IMR-90 (cell line): ENCODE results near the gene HOOK1. TPM values are rescaled to one million over a fixed set of nuclear protein-coding genes. Genes with fewer than 3 reads are reported as not detected.

Source experiments
- ATAC-seq: fragments of 200-7000 bp; cut with Tn5 transposase; 2 replicates; pipeline ENCODE4 v1.9.1; 2020; ENCODE audit warnings: low read depth, mild to moderate bottlenecking, moderate library complexity
- BruUV-seq: library from RNA; stranded (reverse); fragments of 400-500 nt; replicated peaks from 2 replicates; lab custom pipeline; 2021; lab: Mats Ljungman, UMichigan
- CTCF ChIA-PET: fragments of 300-600 bp; formaldehyde crosslinking; extraction: SDS; loops from one replicate; lab custom pipeline; 2021; ENCODE audit warnings: antibody characterized with exemption; lab: Yijun Ruan, JAX
- POLR2A ChIA-PET: fragments of 300-600 bp; sonication (Branson Sonifier 250); formaldehyde crosslinking; loops from one replicate; lab custom pipeline; 2022; ENCODE audit warnings: antibody characterized with exemption; ENCODE audit not compliant: unreplicated experiment; lab: Charles Lee
- DNase-seq: peaks from one replicate; pipeline ENCODE4 v3.0.0; 2013
- H2AFZ ChIP-seq: replicated peaks from 2 replicates; pipeline ENCODE3; 2013; ENCODE audit warnings: low read length, mild to moderate bottlenecking; ENCODE audit not compliant: poor library complexity
- H2AK5ac ChIP-seq: 2 replicates; pipeline ENCODE4 v1.6.1; 2013; ENCODE audit warnings: low read depth, low read length, inconsistent platforms
- H2AK9ac ChIP-seq: replicated peaks from 2 replicates; pipeline ENCODE3; 2013; ENCODE audit warnings: mild to moderate bottlenecking, low read depth, low read length, moderate library complexity; ENCODE audit not compliant: poor library complexity
- H2BK120ac ChIP-seq: 2 replicates; pipeline ENCODE4 v1.6.1; 2013; ENCODE audit warnings: low read depth, low read length, inconsistent platforms
- H2BK15ac ChIP-seq: 3 replicates; pipeline ENCODE4 v1.6.1; 2013; ENCODE audit warnings: low read depth, low read length, inconsistent platforms
- H2BK20ac ChIP-seq: 2 replicates; pipeline ENCODE4 v1.6.1; 2013; ENCODE audit warnings: low read depth, mild to moderate bottlenecking, inconsistent platforms, low read length, moderate library complexity
- H2BK5ac ChIP-seq: 2 replicates; pipeline ENCODE4 v1.6.1; 2013; ENCODE audit warnings: mild to moderate bottlenecking, low read depth, low read length, inconsistent platforms; ENCODE audit not compliant: poor library complexity, severe bottlenecking
- H3K14ac ChIP-seq: replicated peaks from 2 replicates; pipeline ENCODE4 v1.6.1; 2013; ENCODE audit warnings: low read depth, low read length, inconsistent platforms
- H3K18ac ChIP-seq: 2 replicates; pipeline ENCODE4 v1.6.1; 2013; ENCODE audit warnings: low read depth, low read length, control low read depth
- H3K23ac ChIP-seq: 2 replicates; pipeline ENCODE4 v1.6.1; 2013; ENCODE audit warnings: low read depth, low read length, inconsistent platforms
- H3K27ac ChIP-seq: 2 replicates; pipeline ENCODE4 v1.5.1; 2013; ENCODE audit warnings: mild to moderate bottlenecking, control low read depth, low read length; ENCODE audit not compliant: insufficient read depth
- H3K27me3 ChIP-seq: 2 replicates; pipeline ENCODE4 v1.6.1; 2013; ENCODE audit warnings: low read length; ENCODE audit not compliant: control insufficient read depth, insufficient read depth
- H3K36me3 ChIP-seq: 2 replicates; pipeline ENCODE4 v1.6.1; 2013; ENCODE audit warnings: low read length, mixed read lengths; ENCODE audit not compliant: control insufficient read depth, insufficient read depth
- H3K4ac ChIP-seq: 2 replicates; pipeline ENCODE4 v1.6.1; 2013; ENCODE audit warnings: low read depth, low read length, inconsistent platforms
- H3K4me1 ChIP-seq: 2 replicates; pipeline ENCODE4 v1.6.1; 2013; ENCODE audit warnings: low read length, mixed read lengths; ENCODE audit not compliant: control insufficient read depth, insufficient read depth
- H3K4me2 ChIP-seq: 2 replicates; pipeline ENCODE4 v1.6.1; 2013; ENCODE audit warnings: low read depth, mild to moderate bottlenecking, control low read depth, low read length, moderate library complexity
- H3K4me3 ChIP-seq: 2 replicates; pipeline ENCODE4 v1.5.1; 2013; ENCODE audit warnings: low read depth, mild to moderate bottlenecking, control low read depth, low read length, moderate library complexity; ENCODE audit not compliant: insufficient read depth
- H3K56ac ChIP-seq: 2 replicates; pipeline ENCODE4 v1.6.1; 2013; ENCODE audit warnings: low read length, inconsistent platforms; ENCODE audit not compliant: insufficient read depth; ENCODE audit errors: extremely low read depth
- H3K79me1 ChIP-seq, 2 experiments: 2 replicates each; pipeline ENCODE4 v1.6.1; 2013; ENCODE audit warnings: low read length in 2 of 2, inconsistent platforms in 1 of 2, low read depth in 1 of 2
- H3K9ac ChIP-seq: 2 replicates; pipeline ENCODE4 v1.6.1; 2013; ENCODE audit warnings: low read depth, low read length, control low read depth
- H3K9me1 ChIP-seq: 2 replicates; pipeline ENCODE4 v1.6.1; 2013; ENCODE audit warnings: low read length, inconsistent platforms; ENCODE audit not compliant: insufficient read depth
- H3K9me3 ChIP-seq: 2 replicates; pipeline ENCODE4 v1.6.1; 2013; ENCODE audit warnings: low read length; ENCODE audit not compliant: control insufficient read depth, insufficient read depth
- H4K20me1 ChIP-seq: 2 replicates; pipeline ENCODE4 v1.6.1; 2013; ENCODE audit warnings: low read length, inconsistent platforms; ENCODE audit not compliant: insufficient read depth
- H4K5ac ChIP-seq: 2 replicates; pipeline ENCODE4 v1.6.1; 2013; ENCODE audit warnings: mild to moderate bottlenecking, low read depth, low read length, control low read depth
- H4K8ac ChIP-seq, 2 experiments: 2 replicates each; pipeline ENCODE4 v1.6.1; 2013; ENCODE audit warnings: low read depth in 2 of 2, low read length in 2 of 2, control low read depth in 1 of 2, inconsistent platforms in 1 of 2
- H4K91ac ChIP-seq: 2 replicates; pipeline ENCODE4 v1.6.1; 2013; ENCODE audit warnings: low read depth, low read length, inconsistent platforms; ENCODE audit not compliant: insufficient read depth
- BHLHE40 ChIP-seq: fragments of 150-350 bp; IDR thresholded peaks from 2 replicates; pipeline ENCODE4 v1.6.1; 2016; ENCODE audit warnings: mild to moderate bottlenecking, low read depth, low read length
- CEBPB ChIP-seq: IDR thresholded peaks from 2 replicates; pipeline ENCODE4 v1.6.1; 2012; ENCODE audit warnings: low read depth, low read length, improper control_type of control experiment
- CTCF ChIP-seq: conservative IDR thresholded peaks from 2 replicates; pipeline ENCODE4 v1.5.1; 2012; ENCODE audit warnings: mild to moderate bottlenecking, low read depth, low read length, improper control_type of control experiment
- ELK1 ChIP-seq: fragments of 150-350 bp; IDR thresholded peaks from 2 replicates; pipeline ENCODE4 v1.6.1; 2016; ENCODE audit warnings: low read depth, mild to moderate bottlenecking, low read length, moderate library complexity, borderline replicate concordance
- FOS ChIP-seq: fragments of 150-350 bp; IDR thresholded peaks from 2 replicates; pipeline ENCODE4 v1.6.1; 2016; ENCODE audit warnings: low read depth, low read length
- MAFK ChIP-seq: IDR thresholded peaks from 2 replicates; pipeline ENCODE4 v1.6.1; 2012; ENCODE audit warnings: low read depth, low read length, improper control_type of control experiment
- MXI1 ChIP-seq: IDR thresholded peaks from 2 replicates; pipeline ENCODE4 v1.6.1; 2012; ENCODE audit warnings: low read depth, mild to moderate bottlenecking, low read length, moderate library complexity, borderline replicate concordance
- POLR2A ChIP-seq: IDR thresholded peaks from 2 replicates; pipeline ENCODE4 v1.6.1; 2012; ENCODE audit warnings: mild to moderate bottlenecking, low read depth, low read length
- SMC3 ChIP-seq: fragments of 150-350 bp; IDR thresholded peaks from 2 replicates; pipeline ENCODE4 v1.6.1; 2016; ENCODE audit warnings: low read depth, mild to moderate bottlenecking, antibody characterized with exemption, low read length, moderate library complexity
- WGBS, 2 experiments: methylation state at CpG; one replicate each; pipeline versions ENCODE4 v1.1.5 to v1.1.7; 2013; ENCODE audit warnings: missing lambda C conversion rate in 2 of 2; ENCODE audit not compliant: insufficient read length in 1 of 2; ENCODE audit errors: extremely low coverage in 2 of 2; 5-methylcytosine and 5-hydroxymethylcytosine counted together
- dilution Hi-C: fragments of 300-500 bp; cut with HindIII; formaldehyde crosslinking; loops from one replicate; pipeline ENCODE4 v1.14.3; 2018; ENCODE audit warnings: low sequenced_read_pairs; ENCODE audit not compliant: unreplicated experiment
- in situ Hi-C: fragments of 300-500 bp; cut with MboI; formaldehyde crosslinking; loops from 3 replicates; pipeline ENCODE4 v1.14.3; 2019; ENCODE audit warnings: low sequenced_read_pairs, inconsistent platforms, mixed read lengths
- intact Hi-C: fragments of 100-400 bp; cut with micrococcal nuclease; formaldehyde crosslinking; loops from 2 replicates; pipeline ENCODE4 v1.10.0; 2022
- polyA plus RNA-seq, 3 experiments: library from polyadenylated mRNA; depleted of rRNA; stranded (reverse); fragments of >200 nt; gene quantifications; 2 replicates each; pipeline ENCODE4 v1.2.3, GENCODE V29; 2012; ENCODE audit warnings: low replicate concordance in 1 of 3
- total RNA-seq: library from RNA; depleted of rRNA; stranded (reverse); fragments of >200 nt; gene quantifications from 2 replicates; pipeline ENCODE4 v1.2.3, GENCODE V29; 2012

Gene HOOK1
- total and polyA plus RNA-seq, 2 of the 4 experiments (the other 2 are of a cell fraction), result not detected

GRCh38 chr1:59827055-59827643 is 12.4 kb downstream of the HOOK1 start (continued):
- TF ChIP-seq ELK1 (no peak), CEBPB (no peak)

GRCh38 chr1:59828160-59828559 is 13.4 kb downstream of the HOOK1 start:
- Histone ChIP-seq H3K18ac (no peak overlapping the region), H2BK5ac (no peak overlapping the region), H3K9me3 (no peaks in the 10 kb centered on the region), H3K79me1 (no peaks in the 10 kb centered on the region), H3K9me1 (no peaks in the 10 kb centered on the region), H3K4me3 (no peak overlapping the region), H2BK20ac (no peak overlapping the region), H3K27me3 (no peaks in the 10 kb centered on the region), H3K27ac (no peak overlapping the region), H4K91ac (no peak overlapping the region), H3K56ac (no peak overlapping the region), H3K9ac (no peak overlapping the region), H2BK120ac (no peak overlapping the region), H2BK15ac (no peak overlapping the region), H3K14ac (no peak overlapping the region), H3K4me2 (no peak overlapping the region), H4K8ac (no peak overlapping the region), H3K4ac (no peak overlapping the region), H2AFZ (no peak overlapping the region), H3K23ac (no peak overlapping the region), H2AK5ac (no peak overlapping the region), H4K5ac (no peak overlapping the region), H2AK9ac (no peak overlapping the region), H3K4me1 (no peaks in the 10 kb centered on the region), H4K20me1 (no peaks in the 10 kb centered on the region), H3K36me3 (no peaks in the 10 kb centered on the region)
- dilution Hi-C loops (no loop called here), intact Hi-C loops (no loop called here), in situ Hi-C loops (no loop called here)
- CTCF ChIA-PET, result no interaction called here
- POLR2A ChIA-PET, result interaction anchor here (0.6 kb wide), 1 partner anchor 768 kb away, joined by 8 read pairs; no protein-coding TSS in a partner anchor
- BruUV-seq, result no TSS peak
- ATAC-seq (no peak), DNase-seq (no peak)
- TF ChIP-seq POLR2A, result no peak
- no peak for TF ChIP-seq BHLHE40
- TF ChIP-seq CTCF, result no peak
- TF ChIP-seq MAFK, result no peak
- TF ChIP-seq SMC3, result no peak
- no peak for TF ChIP-seq FOS
- TF ChIP-seq CEBPB, result no peak
- no peak for TF ChIP-seq MXI1
- no CpG with 5 or more reads among the region's 1 CpG for WGBS, 2 experiments
